ENCODE data around the gene CLASP1. TPM values are rescaled to one million over a fixed set of nuclear protein-coding genes. Genes with fewer than 3 reads are reported as not detected.
A peak's percentile ranks its signal among the peaks of the same experiment; 100 is the strongest.
"Not testable (repeated sequence)": the region's sequence is repeated elsewhere in the genome, so short reads cannot be mapped to it uniquely, and the experiment has no call there.

Gene CLASP1
- total and polyA plus RNA-seq, 4 donors, result 11.8 to 81.8 (median 40.3) TPM

- H3K27ac ChIP-seq (ENCODE audit: low read depth in 1 of 2, low read length in 2 of 2), result no peak overlapping the region
- H3K36me3 ChIP-seq (ENCODE audit: control insufficient read depth in 1 of 2, insufficient read depth in 2 of 2, low read length in 1 of 2), result no peaks in the 10 kb centered on the region
- intact Hi-C loops (cut with DNase I), result no loop called here
- ATAC-seq (ENCODE audit: low FRiP score), result no peak
- WGBS, 2 donors, result 77 to 80% methylated on average over 14 of the region's 14 CpGs
- H3K4me1 ChIP-seq (ENCODE audit: control insufficient read depth in 1 of 2, insufficient read depth in 2 of 2, low read length in 2 of 2), result no peaks in the 10 kb centered on the region
- H3K27me3 ChIP-seq (ENCODE audit: control insufficient read depth in 1 of 2, insufficient read depth in 2 of 2, low read length in 1 of 2), result no peaks in the 10 kb centered on the region
- H3K9me3 ChIP-seq (ENCODE audit: control insufficient read depth, low read length), result no peaks in the 10 kb centered on the region
- no peak for DNase-seq
- H3K4me3 ChIP-seq (ENCODE audit: low read length in 2 of 2), result no peak overlapping the region
Observed at GRCh38 chr2:121334581-121335293, 314.5 kb downstream of the CLASP1 start.

DNA sequence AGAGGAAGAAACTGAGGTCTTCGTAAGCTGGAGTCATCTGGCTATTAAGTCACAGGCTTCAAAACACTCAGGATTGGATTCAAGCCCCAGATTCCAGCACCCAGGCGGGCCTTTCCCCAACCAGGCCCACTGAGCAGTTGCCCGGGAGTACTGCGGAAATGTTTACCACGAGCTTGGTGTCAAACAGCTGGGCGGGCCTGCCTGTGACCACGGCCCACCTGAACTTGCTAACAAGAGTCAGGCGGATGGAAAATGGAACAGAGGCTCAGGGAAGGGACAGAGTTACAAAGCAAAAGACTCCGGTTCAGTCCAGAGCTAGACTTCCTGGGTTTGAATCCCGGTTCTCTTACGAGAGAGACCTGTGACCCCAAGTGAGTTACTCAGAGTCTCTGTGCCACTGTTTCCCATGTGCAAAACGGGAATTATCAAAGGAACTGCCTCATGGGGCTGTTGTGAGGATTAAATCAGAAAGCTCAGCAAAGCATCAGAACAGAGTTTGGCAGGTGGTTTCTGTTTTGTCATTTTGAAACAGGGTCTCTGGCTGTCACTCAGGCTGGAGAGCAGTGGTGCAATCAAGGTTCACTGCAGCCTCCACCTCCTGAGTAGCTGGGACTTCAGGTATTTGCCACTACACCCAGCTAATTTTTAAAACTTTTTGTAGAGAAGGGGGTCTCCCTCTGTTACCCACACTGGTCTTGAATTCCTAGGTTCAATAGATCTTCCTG is 315.3 kb downstream of the CLASP1 start:
- ATAC-seq (ENCODE audit: low FRiP score) (no peak), DNase-seq (no peak)
- no peak overlapping the region for H3K4me3 ChIP-seq (ENCODE audit: low read length in 2 of 2)
- H3K9me3 ChIP-seq (ENCODE audit: control insufficient read depth, low read length), result no peaks in the 10 kb centered on the region
- no peaks in the 10 kb centered on the region for H3K27me3 ChIP-seq (ENCODE audit: control insufficient read depth in 1 of 2, insufficient read depth in 2 of 2, low read length in 1 of 2)
- 71 to 77% methylated on average over 12 of the region's 12 CpGs for WGBS, 2 donors
- no peaks in the 10 kb centered on the region for H3K4me1 ChIP-seq (ENCODE audit: control insufficient read depth in 1 of 2, insufficient read depth in 2 of 2, low read length in 2 of 2)
- H3K27ac ChIP-seq (ENCODE audit: low read depth in 1 of 2, low read length in 2 of 2), result no peak overlapping the region
- intact Hi-C loops (cut with DNase I), result no loop called here
- no peaks in the 10 kb centered on the region for H3K36me3 ChIP-seq (ENCODE audit: control insufficient read depth in 1 of 2, insufficient read depth in 2 of 2, low read length in 1 of 2)

DNA sequence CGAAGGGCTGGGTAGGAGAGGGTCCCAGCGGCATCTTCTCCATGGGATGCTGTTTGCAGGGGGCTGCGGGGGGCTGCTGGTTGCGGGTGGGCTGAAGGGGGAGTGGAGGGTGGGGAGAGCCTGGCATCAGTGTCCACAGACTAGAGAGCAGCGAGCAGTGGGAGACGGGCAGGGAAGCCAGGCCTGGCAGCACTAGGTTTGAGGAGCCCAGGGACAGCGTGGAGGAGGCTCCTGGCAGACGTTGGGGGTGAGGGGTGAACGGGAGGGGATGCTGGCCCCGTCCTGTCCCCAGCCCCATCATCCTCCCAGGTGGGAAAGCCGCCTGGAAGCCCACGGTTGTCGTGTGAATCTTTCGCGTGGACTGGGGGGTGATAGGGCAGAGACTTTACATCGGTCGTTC is 316.0 kb downstream of the CLASP1 start:
- no peak overlapping the region for H3K4me3 ChIP-seq (ENCODE audit: low read length in 2 of 2)
- no peak overlapping the region for H3K27ac ChIP-seq (ENCODE audit: low read depth in 1 of 2, low read length in 2 of 2)
- 68 to 77% methylated on average over 17 of the region's 17 CpGs for WGBS, 2 donors
- H3K4me1 ChIP-seq (ENCODE audit: control insufficient read depth in 1 of 2, insufficient read depth in 2 of 2, low read length in 2 of 2), result no peaks in the 10 kb centered on the region
- intact Hi-C loops (cut with DNase I), result no loop called here
- H3K9me3 ChIP-seq (ENCODE audit: control insufficient read depth, low read length), result no peaks in the 10 kb centered on the region
- DNase-seq (no peak), ATAC-seq (ENCODE audit: low FRiP score) (peak; percentile 44)
- H3K27me3 ChIP-seq (ENCODE audit: control insufficient read depth in 1 of 2, insufficient read depth in 2 of 2, low read length in 1 of 2), result no peaks in the 10 kb centered on the region
- no peaks in the 10 kb centered on the region for H3K36me3 ChIP-seq (ENCODE audit: control insufficient read depth in 1 of 2, insufficient read depth in 2 of 2, low read length in 1 of 2)

- H3K27ac ChIP-seq (ENCODE audit: low read depth in 1 of 2, low read length in 2 of 2); H3K4me1 ChIP-seq (ENCODE audit: control insufficient read depth in 1 of 2, insufficient read depth in 2 of 2, low read length in 2 of 2); intact Hi-C loops (cut with DNase I); H3K36me3 ChIP-seq (ENCODE audit: control insufficient read depth in 1 of 2, insufficient read depth in 2 of 2, low read length in 1 of 2); H3K4me3 ChIP-seq (ENCODE audit: low read length in 2 of 2); DNase-seq; H3K9me3 ChIP-seq (ENCODE audit: control insufficient read depth, low read length); ATAC-seq (ENCODE audit: low FRiP score); H3K27me3 ChIP-seq (ENCODE audit: control insufficient read depth in 1 of 2, insufficient read depth in 2 of 2, low read length in 1 of 2): not testable (repeated sequence)
- 84 to 90% methylated on average over 8 of the region's 8 CpGs for WGBS, 2 donors
Observed at GRCh38 chr2:121331324-121331723, 317.9 kb downstream of the CLASP1 start.

GRCh38 chr2:121330921-121331320 is 318.3 kb downstream of the CLASP1 start:
- no peak for DNase-seq
- no peaks in the 10 kb centered on the region for H3K36me3 ChIP-seq (ENCODE audit: control insufficient read depth in 1 of 2, insufficient read depth in 2 of 2, low read length in 1 of 2)
- H3K27me3 ChIP-seq (ENCODE audit: control insufficient read depth in 1 of 2, insufficient read depth in 2 of 2, low read length in 1 of 2), result no peaks in the 10 kb centered on the region
- H3K27ac ChIP-seq (ENCODE audit: low read depth in 1 of 2, low read length in 2 of 2), result no peak overlapping the region
- no peaks in the 10 kb centered on the region for H3K4me1 ChIP-seq (ENCODE audit: control insufficient read depth in 1 of 2, insufficient read depth in 2 of 2, low read length in 2 of 2)
- intact Hi-C loops (cut with DNase I), result no loop called here
- WGBS, 2 donors, result 93 to 95% methylated on average over 15 of the region's 15 CpGs
- ATAC-seq (ENCODE audit: low FRiP score), result no peak
- no peaks in the 10 kb centered on the region for H3K9me3 ChIP-seq (ENCODE audit: control insufficient read depth, low read length)
- no peak overlapping the region for H3K4me3 ChIP-seq (ENCODE audit: low read length in 2 of 2)

- no peak for ATAC-seq (ENCODE audit: low FRiP score)
- WGBS, 2 donors, result 81 to 89% methylated on average over 6 of the region's 6 CpGs
- no peaks in the 10 kb centered on the region for H3K9me3 ChIP-seq (ENCODE audit: control insufficient read depth, low read length)
- no peaks in the 10 kb centered on the region for H3K27me3 ChIP-seq (ENCODE audit: control insufficient read depth in 1 of 2, insufficient read depth in 2 of 2, low read length in 1 of 2)
- intact Hi-C loops (cut with DNase I), result no loop called here
- no peak for DNase-seq
- no peaks in the 10 kb centered on the region for H3K36me3 ChIP-seq (ENCODE audit: control insufficient read depth in 1 of 2, insufficient read depth in 2 of 2, low read length in 1 of 2)
- H3K27ac ChIP-seq (ENCODE audit: low read depth in 1 of 2, low read length in 2 of 2), result no peak overlapping the region
- no peaks in the 10 kb centered on the region for H3K4me1 ChIP-seq (ENCODE audit: control insufficient read depth in 1 of 2, insufficient read depth in 2 of 2, low read length in 2 of 2)
- no peak overlapping the region for H3K4me3 ChIP-seq (ENCODE audit: low read length in 2 of 2)
Observed at GRCh38 chr2:121329786-121330185, 319.5 kb downstream of the CLASP1 start.

DNA sequence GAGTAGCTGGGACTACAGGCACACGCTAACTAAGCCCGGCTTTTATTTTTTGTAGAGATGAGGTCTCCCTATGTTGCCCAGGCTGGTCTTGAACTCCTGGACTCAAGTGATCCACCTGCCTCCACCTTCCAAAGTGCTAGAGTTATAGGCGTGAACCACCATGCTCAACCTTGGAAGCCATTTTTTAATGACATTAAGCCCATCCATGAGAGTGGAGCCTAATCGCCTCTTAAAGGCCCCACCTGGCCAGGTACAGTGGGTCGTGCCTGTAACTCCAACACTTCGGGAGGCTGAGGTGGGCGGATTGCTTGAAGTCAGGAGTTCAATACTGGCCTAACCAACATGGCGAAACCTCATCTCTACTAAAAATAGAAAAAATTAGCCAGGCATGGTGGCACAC is 322.6 kb downstream of the CLASP1 start:
- no peak overlapping the region for H3K27ac ChIP-seq (ENCODE audit: low read depth in 1 of 2, low read length in 2 of 2)
- H3K27me3 ChIP-seq (ENCODE audit: control insufficient read depth in 1 of 2, insufficient read depth in 2 of 2, low read length in 1 of 2), result no peaks in the 10 kb centered on the region
- H3K4me3 ChIP-seq (ENCODE audit: low read length in 2 of 2), result no peak overlapping the region
- no peaks in the 10 kb centered on the region for H3K36me3 ChIP-seq (ENCODE audit: control insufficient read depth in 1 of 2, insufficient read depth in 2 of 2, low read length in 1 of 2)
- intact Hi-C loops (cut with DNase I), result no loop called here
- 88 to 96% methylated on average over 8 of the region's 8 CpGs for WGBS, 2 donors
- ATAC-seq (ENCODE audit: low FRiP score) (no peak), DNase-seq (no peak)
- no peaks in the 10 kb centered on the region for H3K4me1 ChIP-seq (ENCODE audit: control insufficient read depth in 1 of 2, insufficient read depth in 2 of 2, low read length in 2 of 2)
- H3K9me3 ChIP-seq (ENCODE audit: control insufficient read depth, low read length), result no peaks in the 10 kb centered on the region

DNA sequence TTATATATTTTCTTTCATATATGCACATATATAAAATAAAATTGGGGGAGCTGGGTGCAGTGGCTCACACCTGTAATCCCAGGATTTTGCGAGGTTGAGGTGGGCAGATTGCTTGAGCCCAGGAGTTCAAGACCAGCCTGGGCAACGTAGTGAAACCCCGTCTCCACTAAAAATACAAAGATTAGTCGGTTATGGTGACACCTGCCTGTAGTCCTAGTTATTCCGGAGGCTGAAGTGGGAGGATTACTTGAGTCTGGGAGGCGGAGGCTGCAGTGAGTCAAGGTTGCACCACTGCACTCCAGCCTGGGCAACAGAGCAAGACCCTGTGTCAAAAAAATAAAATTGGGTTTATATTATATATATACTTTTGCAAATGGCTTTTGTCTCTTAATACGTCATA is 324.7 kb downstream of the CLASP1 start:
- intact Hi-C loops (cut with DNase I), result no loop called here
- H3K9me3 ChIP-seq (ENCODE audit: control insufficient read depth, low read length), result no peaks in the 10 kb centered on the region
- no peaks in the 10 kb centered on the region for H3K27me3 ChIP-seq (ENCODE audit: control insufficient read depth in 1 of 2, insufficient read depth in 2 of 2, low read length in 1 of 2)
- no peak overlapping the region for H3K27ac ChIP-seq (ENCODE audit: low read depth in 1 of 2, low read length in 2 of 2)
- WGBS, 2 donors, result 92 to 94% methylated on average over 7 of the region's 7 CpGs
- no peaks in the 10 kb centered on the region for H3K36me3 ChIP-seq (ENCODE audit: control insufficient read depth in 1 of 2, insufficient read depth in 2 of 2, low read length in 1 of 2)
- no peak overlapping the region for H3K4me3 ChIP-seq (ENCODE audit: low read length in 2 of 2)
- DNase-seq, result no peak
- no peak for ATAC-seq (ENCODE audit: low FRiP score)
- H3K4me1 ChIP-seq (ENCODE audit: control insufficient read depth in 1 of 2, insufficient read depth in 2 of 2, low read length in 2 of 2), result no peaks in the 10 kb centered on the region

DNA sequence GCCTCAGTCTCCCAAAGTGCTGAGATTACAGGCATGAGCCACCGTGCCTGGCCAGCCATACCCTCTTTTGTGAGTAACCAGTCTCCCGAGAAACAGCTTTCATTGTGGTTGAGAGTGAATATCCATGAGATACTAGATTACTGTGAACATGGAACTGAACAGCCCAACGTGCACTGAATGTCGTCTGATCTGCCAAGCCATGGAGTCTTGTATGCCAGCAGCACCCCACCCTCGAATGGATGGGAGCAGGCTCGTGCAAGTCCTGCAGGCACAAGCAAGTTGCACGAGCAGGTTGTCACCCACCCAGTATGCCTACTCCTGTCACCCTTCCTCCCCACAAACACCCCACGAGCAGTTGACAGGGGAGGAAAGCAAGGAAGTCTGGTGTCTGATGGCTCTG is 327.8 kb downstream of the CLASP1 start:
- 75 to 77% methylated on average over 8 of the region's 8 CpGs for WGBS, 2 donors
- no peaks in the 10 kb centered on the region for H3K36me3 ChIP-seq (ENCODE audit: control insufficient read depth in 1 of 2, insufficient read depth in 2 of 2, low read length in 1 of 2)
- DNase-seq (no peak), ATAC-seq (ENCODE audit: low FRiP score) (no peak)
- H3K9me3 ChIP-seq (ENCODE audit: control insufficient read depth, low read length), result no peaks in the 10 kb centered on the region
- intact Hi-C loops (cut with DNase I), result no loop called here
- H3K27ac ChIP-seq (ENCODE audit: low read depth in 1 of 2, low read length in 2 of 2), result no peak overlapping the region
- H3K27me3 ChIP-seq (ENCODE audit: control insufficient read depth in 1 of 2, insufficient read depth in 2 of 2, low read length in 1 of 2), result no peaks in the 10 kb centered on the region
- no peak overlapping the region for H3K4me3 ChIP-seq (ENCODE audit: low read length in 2 of 2)
- H3K4me1 ChIP-seq (ENCODE audit: control insufficient read depth in 1 of 2, insufficient read depth in 2 of 2, low read length in 2 of 2), result no peaks in the 10 kb centered on the region

All from aorta (tissue), 5 donors.